ENCODE results near the gene CEACAM3.

CEACAM3 gene

GRCh38 chr19:41807176-41807575 is 10.8 kb downstream of the CEACAM3 start:
- TF ChIP-seq EZH2 (IDR thresholded peaks at IDR 0.05; ENCODE audit: borderline replicate concordance, low read length) (no peak), CTCF (IDR thresholded peaks at IDR 0.05; ENCODE audit: low read length) (no peak)
- Histone ChIP-seq H3K4me1 (ENCODE audit: insufficient read depth, low read length, severe bottlenecking) (peaks cover 11% of the 10 kb centered on the region), H3K4me2 (ENCODE audit: low read length) (no peak overlapping the region), H3K9ac (ENCODE audit: low read length) (no peak overlapping the region), H3K27ac (ENCODE audit: low read depth, low read length, poor library complexity, severe bottlenecking) (no peak overlapping the region), H3K36me3 (ENCODE audit: insufficient read depth, low read length) (no peaks in the 10 kb centered on the region), H3K9me2 (ENCODE audit: low read depth, low read length) (no peaks in the 10 kb centered on the region), H3F3A (ENCODE audit: insufficient read depth, low read length) (no peaks in the 10 kb centered on the region), H4K20me1 (ENCODE audit: insufficient read depth, low read length) (no peaks in the 10 kb centered on the region), H3K27me3 (ENCODE audit: insufficient read depth, low read length) (no peaks in the 10 kb centered on the region; the same call in 1 of the 2 replicates), H2AFZ (ENCODE audit: low read length) (no peak overlapping the region), H3K4me3 (ENCODE audit: low read depth, low read length, poor library complexity, severe bottlenecking) (no peak overlapping the region), H3K79me2 (ENCODE audit: insufficient read depth, low read length) (no peaks in the 10 kb centered on the region), H3K9me3 (ENCODE audit: low read length) (no peaks in the 10 kb centered on the region)

- Histone ChIP-seq H3K9ac (ENCODE audit: low read length) (no peak overlapping the region), H3F3A (ENCODE audit: insufficient read depth, low read length) (no peaks in the 10 kb centered on the region), H3K79me2 (ENCODE audit: insufficient read depth, low read length) (no peaks in the 10 kb centered on the region), H3K4me3 (ENCODE audit: low read depth, low read length, poor library complexity, severe bottlenecking) (no peak overlapping the region), H3K27ac (ENCODE audit: low read depth, low read length, poor library complexity, severe bottlenecking) (no peak overlapping the region), H3K4me1 (ENCODE audit: insufficient read depth, low read length, severe bottlenecking) (peaks cover 4% of the 10 kb centered on the region), H3K36me3 (ENCODE audit: insufficient read depth, low read length) (no peaks in the 10 kb centered on the region), H3K27me3 (ENCODE audit: insufficient read depth, low read length) (no peaks in the 10 kb centered on the region), H4K20me1 (ENCODE audit: insufficient read depth, low read length) (no peaks in the 10 kb centered on the region), H3K9me2 (ENCODE audit: low read depth, low read length) (no peaks in the 10 kb centered on the region), H2AFZ (ENCODE audit: low read length) (no peak overlapping the region), H3K4me2 (ENCODE audit: low read length) (no peak overlapping the region), H3K9me3 (ENCODE audit: low read length) (no peaks in the 10 kb centered on the region)
- TF ChIP-seq EZH2 (IDR thresholded peaks at IDR 0.05; ENCODE audit: borderline replicate concordance, low read length) = no peak
- TF ChIP-seq CTCF (IDR thresholded peaks at IDR 0.05; ENCODE audit: low read length) = no peak
Measured at GRCh38 chr19:41808663-41809566, 12.5 kb downstream of the CEACAM3 start.

- Histone ChIP-seq H3K9me3 (ENCODE audit: low read length) (no peaks in the 10 kb centered on the region), H2AFZ (ENCODE audit: low read length) (no peak overlapping the region), H3K4me3 (ENCODE audit: low read depth, low read length, poor library complexity, severe bottlenecking) (no peak overlapping the region), H3K9me2 (ENCODE audit: low read depth, low read length) (no peaks in the 10 kb centered on the region), H3K9ac (ENCODE audit: low read length) (no peak overlapping the region), H3K79me2 (ENCODE audit: insufficient read depth, low read length) (no peaks in the 10 kb centered on the region), H3K27ac (ENCODE audit: low read depth, low read length, poor library complexity, severe bottlenecking) (no peak overlapping the region), H3K36me3 (ENCODE audit: insufficient read depth, low read length) (no peaks in the 10 kb centered on the region), H3K4me2 (ENCODE audit: low read length) (no peak overlapping the region), H3K27me3 (ENCODE audit: insufficient read depth, low read length) (no peaks in the 10 kb centered on the region), H3K4me1 (ENCODE audit: insufficient read depth, low read length, severe bottlenecking) (no peaks in the 10 kb centered on the region), H3F3A (ENCODE audit: insufficient read depth, low read length) (no peaks in the 10 kb centered on the region), H4K20me1 (ENCODE audit: insufficient read depth, low read length) (no peaks in the 10 kb centered on the region)
- TF ChIP-seq EZH2 (IDR thresholded peaks at IDR 0.05; ENCODE audit: borderline replicate concordance, low read length) (no peak), CTCF (IDR thresholded peaks at IDR 0.05; ENCODE audit: low read length) (no peak)
Measured at GRCh38 chr19:41810301-41810700, 13.9 kb downstream of the CEACAM3 start.

Data from OCI-LY1 (cell line).